Subcutaneous abdominal adipose tissue (tissue), 5 donors: ENCODE data around the gene ANKRD22.

ENCODE experiments used
- H3K27ac ChIP-seq: one replicate; pipeline ENCODE4 v1.7.0; 2013; ENCODE audit warnings: low read depth, mild to moderate bottlenecking, inconsistent platforms, low read length, moderate library complexity
- H3K27me3 ChIP-seq, 5 donors: one replicate each; pipeline ENCODE4 v1.7.0; 2013; ENCODE audit warnings: low read length in 5 of 5, inconsistent platforms in 1 of 5; ENCODE audit not compliant: control insufficient read depth in 5 of 5, insufficient read depth in 4 of 5
- H3K36me3 ChIP-seq, 5 donors: one replicate each; pipeline ENCODE4 v1.7.0; 2013; ENCODE audit warnings: low read length in 5 of 5; ENCODE audit not compliant: control insufficient read depth in 5 of 5, insufficient read depth in 5 of 5
- H3K4me1 ChIP-seq, 5 donors: one replicate each; pipeline ENCODE4 v1.7.0; 2013; ENCODE audit warnings: low read length in 5 of 5, mild to moderate bottlenecking in 3 of 5, moderate library complexity in 1 of 5; ENCODE audit not compliant: control insufficient read depth in 5 of 5, insufficient read depth in 5 of 5
- H3K4me3 ChIP-seq, 5 donors: one replicate each; pipeline ENCODE4 v1.7.0; 2013; ENCODE audit warnings: low read length in 5 of 5, low read depth in 1 of 5
- H3K9ac ChIP-seq, 5 donors: one replicate each; pipeline ENCODE4 v1.7.0; 2013; ENCODE audit warnings: low read length in 5 of 5, mild to moderate bottlenecking in 4 of 5, moderate library complexity in 3 of 5
- H3K9me3 ChIP-seq, 5 donors: one replicate each; pipeline ENCODE4 v1.7.0; 2013; ENCODE audit warnings: low read length in 5 of 5; ENCODE audit not compliant: control insufficient read depth in 5 of 5
- donor health status: healthy.
- donor health status: healthy.
- donor health status: healthy.
- donor health status: healthy.
- donor health status: healthy.

Gene ANKRD22

DNA sequence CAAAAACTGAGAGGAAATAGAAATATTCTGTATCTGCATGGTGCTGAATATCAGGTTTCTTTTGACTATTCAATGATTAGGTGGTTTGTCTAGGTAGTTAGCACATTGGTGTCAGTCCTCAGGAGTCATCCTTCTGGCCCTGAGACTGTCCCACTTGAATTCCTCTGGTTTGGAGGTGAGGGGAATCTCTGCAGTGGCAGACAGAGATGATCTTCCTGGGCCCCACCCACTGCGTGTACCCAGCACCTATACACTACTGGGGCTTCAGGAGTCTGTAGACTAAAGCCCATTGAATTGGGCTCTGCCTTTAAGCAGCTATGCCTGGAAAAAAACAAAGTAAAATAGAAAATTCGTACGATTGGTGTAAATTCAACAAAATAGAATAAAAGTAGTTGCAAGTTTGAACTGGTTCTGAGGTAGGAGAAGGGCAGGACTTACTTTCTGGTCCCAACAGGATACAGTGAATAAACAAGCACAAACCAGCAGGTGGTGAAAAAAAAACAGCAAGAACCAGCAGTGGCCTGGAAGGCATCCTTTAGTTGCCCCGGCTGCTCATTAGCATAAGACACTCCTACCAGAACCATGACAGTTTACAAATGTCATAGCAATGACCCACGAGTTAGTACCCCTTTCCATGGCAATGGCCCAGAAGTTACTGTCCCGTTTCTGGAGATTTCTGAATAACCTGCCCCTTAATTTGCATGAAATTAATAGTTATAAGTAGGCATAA lies 47.4 kb downstream of the ANKRD22 start:
- Histone ChIP-seq H3K36me3 (no peaks in the 10 kb centered on the region), H3K9ac (no peak overlapping the region), H3K4me3 (no peak overlapping the region), H3K4me1 (no peaks in the 10 kb centered on the region), H3K27ac (no peak overlapping the region), H3K9me3 (no peaks in the 10 kb centered on the region), H3K27me3 (no peaks in the 10 kb centered on the region)

DNA sequence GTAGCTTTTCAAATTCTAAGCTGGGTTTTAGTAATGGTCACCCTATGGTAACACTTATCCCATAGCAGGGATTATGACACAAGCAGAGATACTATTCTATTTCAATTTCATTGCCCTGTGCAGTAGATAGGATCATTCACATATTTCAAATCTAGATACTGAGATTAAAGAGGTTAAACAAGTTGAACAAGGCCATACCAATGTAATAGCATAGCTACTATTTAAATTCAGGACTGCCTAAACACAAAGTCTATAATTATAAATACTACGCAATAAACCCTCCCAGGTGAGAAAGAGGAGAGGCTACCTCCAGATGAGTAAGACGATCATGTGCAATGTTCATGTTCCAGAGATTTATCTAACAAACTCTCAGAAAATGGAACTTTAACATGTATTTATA lies 48.0 kb downstream of the ANKRD22 start:
- Histone ChIP-seq H3K27ac (no peak overlapping the region), H3K9ac (no peak overlapping the region), H3K4me1 (no peaks in the 10 kb centered on the region), H3K36me3 (no peaks in the 10 kb centered on the region), H3K27me3 (no peaks in the 10 kb centered on the region), H3K4me3 (no peak overlapping the region), H3K9me3 (no peaks in the 10 kb centered on the region)

DNA sequence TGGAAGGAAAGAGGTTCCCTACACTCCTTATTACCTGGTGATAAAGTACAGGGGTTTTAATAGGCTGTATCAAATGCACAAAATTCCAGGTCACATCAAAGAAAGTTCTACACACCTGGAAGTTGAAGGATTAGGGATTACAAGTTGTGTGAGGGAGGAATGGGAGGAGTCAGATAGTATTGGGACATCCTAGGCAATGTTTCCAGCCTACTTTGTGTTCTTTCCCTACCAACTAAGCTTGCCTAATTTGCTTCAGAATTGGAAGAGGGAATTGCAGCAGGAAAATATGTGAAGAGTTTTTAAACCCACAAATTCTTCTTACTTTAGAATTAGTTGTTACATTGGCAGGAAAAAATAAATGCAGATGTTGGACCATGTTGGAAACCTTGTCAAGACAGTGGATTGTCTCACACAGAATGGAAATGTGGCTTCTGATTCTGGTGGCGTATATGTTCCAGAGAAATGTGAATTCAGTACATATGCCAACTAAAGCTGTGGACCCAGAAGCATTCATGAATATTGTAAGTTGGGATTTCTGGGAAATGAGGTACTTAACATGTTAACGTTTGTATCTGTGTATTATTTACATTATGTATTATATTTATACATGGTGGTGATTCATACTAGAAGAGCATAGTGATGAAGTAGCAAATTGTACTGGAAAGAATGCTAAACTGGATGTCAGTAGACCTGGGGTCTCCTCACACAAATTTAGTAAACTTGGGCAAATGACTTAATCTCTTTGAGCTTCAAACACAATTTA lies 48.9 kb downstream of the ANKRD22 start, which contains the start of gene LIPM:
Gene LIPM, plus strand, starts transcription at position 208 of the 763 bp plus-strand sequence. Its CDS starts 167 bp downstream, at position 375.
- H3K4me1 ChIP-seq: no peaks in the 10 kb centered on the region
- no peak within 1 kb of the TSS for H3K27ac ChIP-seq
- no peaks in the 10 kb centered on the region for H3K27me3 ChIP-seq
- H3K9me3 ChIP-seq: no peaks in the 10 kb centered on the region
- no peak within 1 kb of the TSS for H3K4me3 ChIP-seq
- no peaks in the 10 kb centered on the region for H3K36me3 ChIP-seq
- no peak within 1 kb of the TSS for H3K9ac ChIP-seq

DNA sequence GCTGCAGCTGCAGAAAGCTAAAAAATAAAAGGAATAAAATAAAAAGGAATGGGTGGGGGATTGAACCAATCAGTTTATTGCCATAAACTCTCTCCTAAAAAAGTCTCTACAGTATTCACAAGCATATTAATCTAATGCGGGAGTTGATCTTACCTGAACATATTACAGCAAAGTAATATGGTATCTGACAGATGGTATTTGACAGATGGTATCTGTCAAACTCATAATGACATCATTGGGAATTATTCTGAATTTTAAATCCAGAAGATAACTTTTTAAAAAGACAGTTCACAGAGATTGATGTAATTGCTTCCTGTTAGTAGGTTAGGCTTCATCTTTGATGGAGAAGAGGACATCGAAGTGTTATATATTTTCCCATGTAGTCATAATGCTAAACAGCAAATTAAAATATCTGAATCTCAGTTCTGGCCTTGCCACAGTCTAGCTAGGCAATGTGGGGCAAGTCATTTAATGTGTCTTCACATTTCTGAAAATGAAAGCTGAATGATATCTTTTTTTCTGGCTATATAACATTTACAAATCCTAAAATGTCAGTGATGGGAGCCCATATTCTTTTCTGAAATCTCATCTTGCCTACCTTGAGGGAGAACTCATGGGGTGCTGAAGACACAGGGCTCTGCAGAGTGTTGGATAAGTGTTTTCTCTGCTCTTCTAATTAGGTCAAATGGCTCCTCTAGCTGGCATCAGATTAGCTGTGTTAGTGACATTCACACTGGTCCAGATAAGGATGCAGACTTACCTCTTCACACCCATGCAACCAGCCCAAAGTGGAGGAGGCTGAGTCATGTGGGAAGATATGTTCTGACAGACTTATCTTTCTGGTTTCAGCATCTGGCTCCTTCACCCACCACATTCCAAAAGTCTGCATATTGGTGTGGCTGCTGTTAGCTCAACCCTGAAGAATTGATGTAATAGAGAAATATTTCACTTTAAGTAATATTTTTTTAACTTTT lies 51.2 kb downstream of the ANKRD22 start:
- no peak overlapping the region for H3K9ac ChIP-seq
- H3K4me3 ChIP-seq: no peak overlapping the region
- H3K27me3 ChIP-seq: no peaks in the 10 kb centered on the region
- no peaks in the 10 kb centered on the region for H3K4me1 ChIP-seq
- H3K27ac ChIP-seq: no peak overlapping the region
- no peaks in the 10 kb centered on the region for H3K9me3 ChIP-seq
- H3K36me3 ChIP-seq: no peaks in the 10 kb centered on the region

DNA sequence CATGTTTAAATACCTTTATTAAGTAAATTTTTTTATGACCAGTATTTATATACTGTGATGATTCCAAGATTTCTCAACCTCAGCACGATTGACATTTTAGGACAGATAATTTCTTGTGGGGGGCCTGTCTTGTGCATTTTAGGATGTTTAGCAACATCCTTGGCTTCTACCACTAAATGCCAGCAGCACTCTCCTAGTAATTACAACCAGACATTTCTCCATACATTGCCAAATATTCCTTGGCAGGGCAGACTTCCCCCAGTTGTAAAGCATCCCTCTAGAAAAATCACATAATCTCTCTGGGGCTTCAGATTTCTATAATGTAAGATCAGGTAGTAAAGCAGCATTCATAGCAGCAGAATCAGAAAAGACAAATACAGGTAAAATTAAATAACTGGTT lies 56.9 kb downstream of the ANKRD22 start:
- Histone ChIP-seq H3K27me3 (no peaks in the 10 kb centered on the region), H3K9ac (no peak overlapping the region), H3K27ac (no peak overlapping the region), H3K9me3 (no peaks in the 10 kb centered on the region), H3K36me3 (no peaks in the 10 kb centered on the region), H3K4me3 (no peak overlapping the region), H3K4me1 (peaks cover 0 to 7% (median 5%) of the 10 kb centered on the region in 5 donors)

DNA sequence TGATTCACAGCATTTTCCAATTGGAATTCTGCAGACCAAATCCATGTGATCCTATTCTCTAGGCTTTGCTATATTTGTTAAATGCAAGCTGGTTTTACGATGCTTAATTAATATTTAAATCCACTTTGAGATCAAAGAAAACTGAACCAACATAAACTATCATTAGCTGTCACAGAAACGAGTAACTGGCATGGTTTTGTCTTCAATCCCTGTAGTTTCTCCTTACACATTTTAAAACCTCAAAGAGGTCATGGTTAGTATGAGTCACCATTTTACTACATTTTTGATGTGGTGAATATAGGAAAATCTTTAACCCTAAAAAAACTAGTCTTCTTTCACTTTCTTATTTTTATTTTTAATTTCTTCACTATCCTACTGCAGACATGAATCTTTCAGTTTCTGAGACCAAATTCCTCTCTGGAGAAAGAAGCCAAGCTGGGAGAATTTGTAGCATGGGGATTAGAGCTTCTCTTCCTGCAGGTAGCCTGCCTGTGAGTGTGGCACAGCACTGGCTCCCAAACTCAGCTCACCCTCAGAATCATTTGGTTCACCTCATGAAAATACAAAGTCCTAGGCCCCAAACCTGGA lies 57.8 kb downstream of the ANKRD22 start:
- peaks cover 0 to 7% (median 5%) of the 10 kb centered on the region in 5 donors for H3K4me1 ChIP-seq
- H3K27ac ChIP-seq: no peak overlapping the region
- no peak overlapping the region for H3K4me3 ChIP-seq
- no peaks in the 10 kb centered on the region for H3K9me3 ChIP-seq
- H3K9ac ChIP-seq: no peak overlapping the region
- H3K36me3 ChIP-seq: no peaks in the 10 kb centered on the region
- H3K27me3 ChIP-seq: no peaks in the 10 kb centered on the region

DNA sequence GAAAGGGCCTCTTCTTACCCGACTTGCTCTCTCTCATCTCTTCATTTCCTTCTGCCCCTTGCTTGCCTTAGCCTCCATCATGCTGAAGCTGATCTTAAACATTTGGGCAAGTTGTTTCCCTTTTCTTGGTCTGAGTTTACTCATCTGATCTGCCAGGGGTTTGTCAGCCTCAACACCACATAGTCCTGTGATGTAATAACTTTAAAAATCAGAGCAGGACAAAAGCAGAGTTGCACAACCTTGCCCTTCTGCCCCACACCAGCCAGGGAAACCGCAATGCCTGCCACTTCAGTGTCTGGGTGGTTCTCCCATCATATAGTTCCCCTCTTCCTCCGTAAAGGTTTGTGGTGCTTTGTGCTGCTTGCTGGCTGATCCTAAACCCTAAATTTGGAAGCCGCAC lies 59.0 kb downstream of the ANKRD22 start:
- Histone ChIP-seq H3K9ac (no peak overlapping the region), H3K36me3 (no peaks in the 10 kb centered on the region), H3K4me3 (no peak overlapping the region)

DNA sequence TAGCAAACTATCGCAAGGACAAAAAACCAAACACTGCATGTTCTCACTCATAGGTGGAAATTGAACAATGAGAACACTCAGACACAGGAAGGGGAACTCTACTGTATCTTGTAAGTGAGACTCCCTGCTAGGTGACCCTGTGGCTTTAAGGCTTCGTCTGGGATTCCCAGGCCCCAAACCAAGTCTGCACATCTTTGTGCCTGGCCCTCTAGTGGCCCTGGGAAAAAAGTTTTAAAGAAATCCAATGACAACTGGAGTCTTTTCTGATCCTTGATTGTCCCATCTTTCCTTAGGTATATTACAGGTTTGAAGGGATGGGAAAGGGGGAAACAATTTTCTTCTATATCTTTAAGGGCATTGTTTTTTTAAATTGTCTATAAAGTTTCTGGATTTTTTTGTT lies 59.7 kb downstream of the ANKRD22 start:
- no peaks in the 10 kb centered on the region for H3K27me3 ChIP-seq
- H3K9ac ChIP-seq: no peak overlapping the region
- H3K36me3 ChIP-seq: no peaks in the 10 kb centered on the region
- no peak overlapping the region for H3K4me3 ChIP-seq
- no peak overlapping the region for H3K27ac ChIP-seq
- peaks cover 0 to 7% (median 5%) of the 10 kb centered on the region in 5 donors for H3K4me1 ChIP-seq
- no peaks in the 10 kb centered on the region for H3K9me3 ChIP-seq

More for the DNA sequence above, 59.0 kb downstream of the ANKRD22 start:
- Histone ChIP-seq H3K4me1 (peaks cover 0 to 7% (median 5%) of the 10 kb centered on the region in 5 donors), H3K27ac (no peak overlapping the region), H3K27me3 (no peaks in the 10 kb centered on the region), H3K9me3 (no peaks in the 10 kb centered on the region)

DNA sequence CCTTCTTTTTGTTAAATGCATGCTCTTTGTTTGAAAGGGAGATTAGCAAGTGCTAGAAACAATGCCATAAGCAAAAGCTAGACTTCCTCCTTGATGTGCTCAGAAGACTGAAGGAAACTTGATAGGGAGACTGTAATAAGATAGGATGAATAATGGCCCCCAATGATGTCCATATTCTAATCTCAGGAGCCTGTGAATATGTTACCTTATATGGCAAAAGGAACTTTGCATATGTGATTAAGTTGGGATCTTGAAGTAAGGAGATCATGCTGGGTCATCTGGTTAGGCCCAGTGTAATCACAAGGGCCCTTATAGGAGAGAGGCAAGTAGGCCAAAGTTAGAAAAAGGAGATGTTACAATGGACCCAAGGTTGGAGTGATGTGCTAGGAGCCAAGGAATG lies 62.7 kb downstream of the ANKRD22 start:
- Histone ChIP-seq H3K36me3 (no peaks in the 10 kb centered on the region), H3K9me3 (no peaks in the 10 kb centered on the region), H3K9ac (no peak overlapping the region), H3K27ac (no peak overlapping the region), H3K27me3 (peaks cover 0 to 4% (median 0%) of the 10 kb centered on the region in 5 donors), H3K4me1 (peaks cover 0 to 7% (median 5%) of the 10 kb centered on the region in 5 donors), H3K4me3 (no peak overlapping the region)
